ENCODE data around the gene CMIP.

CMIP gene

DNA sequence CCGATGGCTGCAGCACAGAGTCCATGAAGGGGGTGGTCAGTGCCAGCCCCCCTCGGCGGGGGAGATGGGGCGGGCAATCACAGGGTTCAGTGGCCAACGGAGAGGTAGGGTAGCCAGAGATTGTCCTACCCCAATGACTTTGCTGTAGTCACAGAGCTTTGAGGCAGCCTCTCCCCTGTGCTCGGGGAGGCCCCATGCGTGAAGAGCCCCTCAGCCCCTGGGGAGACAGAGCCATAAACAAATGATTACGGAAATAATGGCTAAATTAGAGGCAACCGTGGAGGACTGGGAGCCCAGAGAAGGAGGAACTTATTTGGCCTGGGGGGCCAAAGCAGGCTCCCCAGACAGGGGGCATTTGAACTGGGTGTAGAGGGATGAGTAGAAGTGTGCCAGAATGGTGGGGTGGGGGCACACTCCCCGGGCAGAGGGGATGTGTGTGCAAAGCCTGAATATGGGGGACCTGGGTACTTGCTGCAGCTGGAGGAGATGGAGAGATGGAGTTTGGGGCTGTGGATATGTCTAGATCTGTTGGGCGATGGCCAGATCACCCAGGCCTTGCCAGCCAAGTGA, 164.8 kb downstream of the CMIP start:
- TF ChIP-seq, protein P1, sequence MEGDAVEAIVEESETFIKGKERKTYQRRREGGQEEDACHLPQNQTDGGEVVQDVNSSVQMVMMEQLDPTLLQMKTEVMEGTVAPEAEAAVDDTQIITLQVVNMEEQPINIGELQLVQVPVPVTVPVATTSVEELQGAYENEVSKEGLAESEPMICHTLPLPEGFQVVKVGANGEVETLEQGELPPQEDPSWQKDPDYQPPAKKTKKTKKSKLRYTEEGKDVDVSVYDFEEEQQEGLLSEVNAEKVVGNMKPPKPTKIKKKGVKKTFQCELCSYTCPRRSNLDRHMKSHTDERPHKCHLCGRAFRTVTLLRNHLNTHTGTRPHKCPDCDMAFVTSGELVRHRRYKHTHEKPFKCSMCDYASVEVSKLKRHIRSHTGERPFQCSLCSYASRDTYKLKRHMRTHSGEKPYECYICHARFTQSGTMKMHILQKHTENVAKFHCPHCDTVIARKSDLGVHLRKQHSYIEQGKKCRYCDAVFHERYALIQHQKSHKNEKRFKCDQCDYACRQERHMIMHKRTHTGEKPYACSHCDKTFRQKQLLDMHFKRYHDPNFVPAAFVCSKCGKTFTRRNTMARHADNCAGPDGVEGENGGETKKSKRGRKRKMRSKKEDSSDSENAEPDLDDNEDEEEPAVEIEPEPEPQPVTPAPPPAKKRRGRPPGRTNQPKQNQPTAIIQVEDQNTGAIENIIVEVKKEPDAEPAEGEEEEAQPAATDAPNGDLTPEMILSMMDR (IDR thresholded peaks at IDR 0.05): no peak
- Histone ChIP-seq H3K9me3 (no peaks in the 10 kb centered on the region), H3K4me1 (ENCODE audit: control insufficient read depth in 1 of 2, insufficient read depth in 1 of 2, low read depth in 1 of 2, low read length in 1 of 2) (peaks cover 14% of the 10 kb centered on the region in 2 experiments), H3K27me3 (no peaks in the 10 kb centered on the region), H3K27ac (peak overlapping the region; percentile 76), H3K4me3 (ENCODE audit: low read depth in 1 of 2, low read length in 1 of 2) (no peak overlapping the region), H3K36me3 (peaks cover 69% of the 10 kb centered on the region)

GRCh38 chr16:81610144-81610842, 165.7 kb downstream of the CMIP start:
- Histone ChIP-seq H3K9me3 (no peaks in the 10 kb centered on the region), H3K36me3 (peaks cover 69% of the 10 kb centered on the region), H3K4me1 (ENCODE audit: control insufficient read depth in 1 of 2, insufficient read depth in 1 of 2, low read depth in 1 of 2, low read length in 1 of 2) (peaks cover 14% of the 10 kb centered on the region in 2 experiments), H3K27ac (no peak overlapping the region), H3K27me3 (no peaks in the 10 kb centered on the region), H3K4me3 (ENCODE audit: low read depth in 1 of 2, low read length in 1 of 2) (no peak overlapping the region)
- TF ChIP-seq, protein P1 (IDR thresholded peaks at IDR 0.05): no peak

GRCh38 chr16:81610936-81611335, 166.3 kb downstream of the CMIP start:
- H3K4me3 ChIP-seq (ENCODE audit: low read depth in 1 of 2, low read length in 1 of 2): no peak overlapping the region
- TF ChIP-seq, protein P1 (IDR thresholded peaks at IDR 0.05): no peak
- peaks cover 14 to 15% of the 10 kb centered on the region in 2 experiments for H3K4me1 ChIP-seq (ENCODE audit: control insufficient read depth in 1 of 2, insufficient read depth in 1 of 2, low read depth in 1 of 2, low read length in 1 of 2)
- H3K27me3 ChIP-seq: no peaks in the 10 kb centered on the region
- H3K27ac ChIP-seq: no peak overlapping the region
- peaks cover 69% of the 10 kb centered on the region for H3K36me3 ChIP-seq
- no peaks in the 10 kb centered on the region for H3K9me3 ChIP-seq

GRCh38 chr16:81611721-81612120, 167.1 kb downstream of the CMIP start:
- Histone ChIP-seq H3K9me3 (no peaks in the 10 kb centered on the region), H3K27ac (no peak overlapping the region), H3K4me1 (ENCODE audit: control insufficient read depth in 1 of 2, insufficient read depth in 1 of 2, low read depth in 1 of 2, low read length in 1 of 2) (peaks cover 22 to 23% of the 10 kb centered on the region in 2 experiments), H3K27me3 (no peaks in the 10 kb centered on the region), H3K36me3 (peaks cover 75% of the 10 kb centered on the region), H3K4me3 (ENCODE audit: low read depth in 1 of 2, low read length in 1 of 2) (no peak overlapping the region)
- TF ChIP-seq, protein P1 (IDR thresholded peaks at IDR 0.05): no peak

DNA sequence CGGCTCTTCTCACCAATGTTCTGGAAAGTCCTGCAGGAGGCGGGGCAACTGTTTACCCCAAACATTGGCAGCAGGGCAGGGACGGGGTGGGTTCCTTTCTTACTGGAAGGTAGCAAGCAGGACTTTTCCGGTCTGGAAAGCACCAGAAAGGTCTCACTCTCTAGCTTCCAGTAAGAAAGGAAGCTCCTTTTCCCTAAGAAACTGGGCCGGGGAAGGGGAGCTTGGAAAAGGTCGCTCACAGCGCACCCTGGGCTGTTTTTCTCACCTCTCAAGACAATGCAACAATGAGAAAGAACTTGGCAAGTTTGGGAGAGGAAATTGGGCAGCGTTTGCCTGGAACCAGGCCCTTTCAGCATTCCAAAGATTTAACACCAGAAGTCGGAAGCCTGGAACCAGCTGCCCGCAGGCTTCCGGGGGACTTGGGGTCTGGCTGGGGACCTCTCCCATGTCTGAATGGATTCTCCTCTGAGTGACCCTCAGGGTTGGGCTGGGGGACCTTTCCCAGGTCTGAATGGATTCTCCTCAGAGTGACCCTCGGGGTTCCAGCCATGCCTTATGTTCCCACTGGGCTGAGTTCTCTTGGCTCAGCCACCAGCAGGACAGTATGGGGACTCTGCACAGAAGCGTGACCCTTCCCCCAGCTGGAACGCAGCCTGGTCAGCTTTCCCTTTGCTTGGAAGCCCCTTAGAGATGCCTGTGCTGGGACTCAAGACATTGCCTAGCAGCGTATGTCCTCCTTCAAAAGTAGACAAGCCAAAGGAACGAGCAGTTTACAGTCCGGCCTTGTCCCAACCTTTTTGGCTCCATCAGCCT, 167.9 kb downstream of the CMIP start:
- Histone ChIP-seq H3K36me3 (peaks cover 80% of the 10 kb centered on the region), H3K4me3 (ENCODE audit: low read depth in 1 of 2, low read length in 1 of 2) (no peak overlapping the region)
- TF ChIP-seq, protein P1 (IDR thresholded peaks at IDR 0.05): no peak

More for the DNA sequence above, 167.9 kb downstream of the CMIP start:
- H3K27me3 ChIP-seq: no peaks in the 10 kb centered on the region
- H3K27ac ChIP-seq: peak overlapping the region; percentile 30
- peaks cover 24 to 25% of the 10 kb centered on the region in 2 experiments for H3K4me1 ChIP-seq (ENCODE audit: control insufficient read depth in 1 of 2, insufficient read depth in 1 of 2, low read depth in 1 of 2, low read length in 1 of 2)
- no peaks in the 10 kb centered on the region for H3K9me3 ChIP-seq
